ENCODE measurements around the gene CACNA1C. TPM values are rescaled to one million over a fixed set of nuclear protein-coding genes. Genes with fewer than 3 reads are reported as not detected.
"Not testable (repeated sequence)": the region's sequence is repeated elsewhere in the genome, so short reads cannot be mapped to it uniquely, and the experiment has no call there.

The CACNA1C gene
- polyA plus RNA-seq, 4 donors, result 0.67 to 2.5 (median 2.0) TPM

DNA sequence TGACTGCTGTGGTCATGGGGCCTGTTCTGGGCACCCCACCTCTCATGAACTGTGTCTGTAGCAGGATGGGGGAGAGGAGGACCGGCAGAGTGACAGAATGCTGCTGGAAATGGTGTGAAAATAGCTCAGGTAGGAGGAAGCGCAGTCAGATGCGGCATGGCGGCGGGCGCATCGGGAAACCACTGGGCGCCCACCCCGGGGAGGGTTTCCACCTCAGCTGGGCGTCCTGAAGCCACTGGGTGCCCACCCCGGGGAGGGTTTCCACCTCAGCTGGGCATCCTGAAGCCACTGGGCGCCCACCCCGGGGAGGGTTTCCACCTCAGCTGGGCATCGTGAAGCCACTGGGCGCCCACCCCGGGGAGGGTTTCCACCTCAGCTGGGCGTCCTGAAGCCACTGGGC lies 52.6 kb downstream of the CACNA1C start:
- not testable (repeated sequence) for H3K36me3 ChIP-seq (ENCODE audit: control insufficient read depth in 3 of 3, insufficient read depth in 2 of 3, low read depth in 1 of 3, low read length in 3 of 3); H3K4me1 ChIP-seq (ENCODE audit: control insufficient read depth in 3 of 3, insufficient read depth in 2 of 3, low read depth in 1 of 3, low read length in 2 of 3); H3K27ac ChIP-seq (ENCODE audit: low read depth in 1 of 3, low read length in 2 of 3); H3K9me3 ChIP-seq (ENCODE audit: control insufficient read depth in 2 of 2, insufficient read depth in 1 of 2, low read depth in 1 of 2, low read length in 1 of 2); FAIRE-seq; H3K4me3 ChIP-seq (ENCODE audit: low read depth in 1 of 3, low read length in 3 of 3); DNase-seq; H3K27me3 ChIP-seq (ENCODE audit: control insufficient read depth in 3 of 3, insufficient read depth in 3 of 3, low read length in 3 of 3)
- 94 to 96% (median 95%) methylated on average over 15 to 17 of the region's 17 CpGs for WGBS, 3 donors

DNA sequence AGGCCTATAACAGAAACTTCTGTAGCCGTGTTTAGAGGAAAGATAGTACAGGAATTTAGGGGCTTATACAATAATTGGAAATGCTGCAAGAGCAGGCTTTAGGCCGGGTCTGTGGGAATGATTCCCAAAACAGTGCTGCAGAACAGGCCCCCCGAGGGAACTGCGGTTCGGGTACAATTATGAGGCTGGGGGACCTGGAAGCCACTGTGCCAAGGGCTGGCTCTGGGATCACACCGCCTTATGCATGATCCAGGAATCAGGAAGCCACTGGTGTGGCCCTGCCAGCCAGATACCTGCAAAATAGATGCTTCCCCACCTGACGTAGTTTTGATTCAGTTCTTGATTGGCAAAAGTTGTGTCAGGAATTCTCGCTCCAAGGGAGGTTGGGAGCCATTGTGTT lies 55.4 kb downstream of the CACNA1C start:
- Histone ChIP-seq H3K27me3 (ENCODE audit: control insufficient read depth in 3 of 3, insufficient read depth in 3 of 3, low read length in 3 of 3) (no peaks in the 10 kb centered on the region), H3K27ac (ENCODE audit: low read depth in 1 of 3, low read length in 2 of 3) (no peak overlapping the region), H3K4me3 (ENCODE audit: low read depth in 1 of 3, low read length in 3 of 3) (no peak overlapping the region), H3K4me1 (ENCODE audit: control insufficient read depth in 3 of 3, insufficient read depth in 2 of 3, low read depth in 1 of 3, low read length in 2 of 3) (peaks cover 0 to 12% (median 0%) of the 10 kb centered on the region in 3 donors), H3K9me3 (ENCODE audit: control insufficient read depth in 2 of 2, insufficient read depth in 1 of 2, low read depth in 1 of 2, low read length in 1 of 2) (no peaks in the 10 kb centered on the region), H3K36me3 (ENCODE audit: control insufficient read depth in 3 of 3, insufficient read depth in 2 of 3, low read depth in 1 of 3, low read length in 3 of 3) (no peaks in the 10 kb centered on the region)
- DNase-seq (no peak), FAIRE-seq (no peak)
- 90 to 95% (median 93%) methylated on average over 8 of the region's 8 CpGs for WGBS, 3 donors

DNA sequence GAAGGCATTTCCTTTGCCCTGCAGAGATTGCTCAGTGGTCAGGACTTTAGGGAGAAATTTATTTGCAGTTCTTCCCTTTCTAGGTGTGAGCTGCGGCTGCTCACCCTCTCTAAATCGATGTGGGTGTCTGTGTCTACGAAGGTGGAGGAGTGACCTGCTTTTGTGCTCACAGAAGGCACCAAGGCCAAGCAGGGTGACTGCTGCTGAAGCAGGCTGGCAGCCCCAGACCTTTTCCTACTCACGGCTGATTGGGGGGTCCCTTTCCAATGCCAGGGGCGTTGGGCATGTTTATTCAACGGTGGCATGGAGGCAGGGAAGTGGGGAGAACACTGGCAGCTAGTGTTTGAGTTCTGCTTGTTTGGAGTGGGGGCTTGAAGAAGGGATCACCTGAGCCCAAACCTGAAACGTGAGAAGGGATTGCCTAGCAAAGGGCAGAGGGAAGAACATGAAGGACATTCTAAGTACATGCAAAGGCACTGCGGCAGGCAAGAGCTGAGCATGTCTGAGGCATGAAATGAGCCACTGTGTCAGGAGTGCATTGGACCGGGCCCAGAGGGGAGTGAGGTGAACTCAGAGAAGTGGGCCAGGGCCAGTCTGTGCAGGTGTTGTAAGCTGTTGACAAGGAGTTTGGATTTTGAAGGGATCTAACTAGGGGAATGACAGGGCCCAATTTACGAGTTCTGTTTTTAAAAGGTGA lies 56.3 kb downstream of the CACNA1C start:
- no peaks in the 10 kb centered on the region for H3K36me3 ChIP-seq (ENCODE audit: control insufficient read depth in 3 of 3, insufficient read depth in 2 of 3, low read depth in 1 of 3, low read length in 3 of 3)
- H3K27me3 ChIP-seq (ENCODE audit: control insufficient read depth in 3 of 3, insufficient read depth in 3 of 3, low read length in 3 of 3), result no peaks in the 10 kb centered on the region
- no peak overlapping the region for H3K4me3 ChIP-seq (ENCODE audit: low read depth in 1 of 3, low read length in 3 of 3)
- no peak overlapping the region for H3K27ac ChIP-seq (ENCODE audit: low read depth in 1 of 3, low read length in 2 of 3)
- 80 to 85% (median 81%) methylated on average over 10 of the region's 10 CpGs for WGBS, 3 donors
- no peak for DNase-seq
- FAIRE-seq, result no peak
- H3K9me3 ChIP-seq (ENCODE audit: control insufficient read depth in 2 of 2, insufficient read depth in 1 of 2, low read depth in 1 of 2, low read length in 1 of 2), result no peaks in the 10 kb centered on the region
- H3K4me1 ChIP-seq (ENCODE audit: control insufficient read depth in 3 of 3, insufficient read depth in 2 of 3, low read depth in 1 of 3, low read length in 2 of 3), result peaks cover 0 to 12% (median 0%) of the 10 kb centered on the region in 3 donors

DNA sequence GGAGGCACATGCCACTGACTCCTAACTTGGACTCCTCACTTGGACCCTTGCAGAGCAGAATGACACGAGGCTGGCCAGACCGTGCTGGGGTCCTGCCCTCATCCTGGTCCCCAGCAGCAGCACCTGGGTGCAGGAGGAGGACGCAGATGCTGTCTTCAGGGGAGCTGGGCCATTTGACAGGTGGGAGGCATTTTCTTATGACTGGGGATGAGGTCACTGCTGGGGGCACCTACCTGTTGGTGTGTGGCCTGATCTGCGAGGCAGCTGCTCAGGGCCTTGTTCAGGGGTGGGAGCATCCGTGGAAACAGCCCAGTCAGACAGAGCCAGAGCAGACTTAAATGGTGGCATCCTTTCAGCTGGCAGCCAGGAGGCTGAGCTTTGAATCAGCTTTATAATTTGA lies 57.3 kb downstream of the CACNA1C start:
- no peak overlapping the region for H3K27ac ChIP-seq (ENCODE audit: low read depth in 1 of 3, low read length in 2 of 3)
- no peaks in the 10 kb centered on the region for H3K36me3 ChIP-seq (ENCODE audit: control insufficient read depth in 3 of 3, insufficient read depth in 2 of 3, low read depth in 1 of 3, low read length in 3 of 3)
- H3K27me3 ChIP-seq (ENCODE audit: control insufficient read depth in 3 of 3, insufficient read depth in 3 of 3, low read length in 3 of 3), result no peaks in the 10 kb centered on the region
- H3K4me3 ChIP-seq (ENCODE audit: low read depth in 1 of 3, low read length in 3 of 3), result no peak overlapping the region
- DNase-seq (no peak), FAIRE-seq (no peak)
- 79 to 90% (median 88%) methylated on average over 5 of the region's 5 CpGs for WGBS, 3 donors
- no peaks in the 10 kb centered on the region for H3K9me3 ChIP-seq (ENCODE audit: control insufficient read depth in 2 of 2, insufficient read depth in 1 of 2, low read depth in 1 of 2, low read length in 1 of 2)
- peaks cover 0 to 12% (median 0%) of the 10 kb centered on the region in 3 donors for H3K4me1 ChIP-seq (ENCODE audit: control insufficient read depth in 3 of 3, insufficient read depth in 2 of 3, low read depth in 1 of 3, low read length in 2 of 3)

DNA sequence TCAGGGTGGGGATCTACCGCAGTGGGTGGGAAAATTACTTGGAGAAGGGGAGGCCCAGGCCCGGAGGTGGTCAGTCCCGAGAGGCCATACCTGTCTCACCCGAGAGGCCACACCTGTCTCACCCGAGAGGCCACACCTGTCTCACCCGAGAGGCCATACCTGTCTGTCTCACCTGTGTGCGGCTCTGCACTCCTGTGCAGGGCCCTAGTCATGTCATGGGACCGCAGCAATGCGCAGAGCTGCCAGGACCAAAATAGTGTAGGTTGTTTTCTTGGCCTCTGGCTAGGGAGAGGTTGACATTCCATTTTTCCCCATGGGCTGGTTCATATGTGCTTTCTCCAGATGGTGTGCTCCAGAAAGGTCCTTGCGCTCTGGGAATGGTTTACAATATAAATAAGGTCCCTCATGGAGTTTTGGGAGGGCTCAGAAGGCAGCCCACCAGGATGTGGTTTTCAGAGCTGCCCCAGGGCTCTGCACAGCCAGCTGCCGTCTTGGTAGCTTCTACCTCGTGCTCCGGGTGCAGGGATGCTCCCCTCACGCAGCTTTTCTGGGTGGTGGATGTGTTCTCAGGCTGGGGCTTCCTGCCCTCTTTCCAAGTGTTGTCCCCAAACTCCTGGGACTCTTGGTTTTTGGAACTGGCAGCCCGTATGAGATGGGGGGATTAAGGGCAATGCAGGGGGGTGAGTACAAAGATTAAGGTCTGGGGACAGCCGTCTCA lies 58.2 kb downstream of the CACNA1C start:
- H3K4me1 ChIP-seq (ENCODE audit: control insufficient read depth in 3 of 3, insufficient read depth in 2 of 3, low read depth in 1 of 3, low read length in 2 of 3), result peaks cover 0 to 12% (median 0%) of the 10 kb centered on the region in 3 donors
- peak in 1 of 2 donors; percentile 33 for DNase-seq
- H3K9me3 ChIP-seq (ENCODE audit: control insufficient read depth in 2 of 2, insufficient read depth in 1 of 2, low read depth in 1 of 2, low read length in 1 of 2), result no peaks in the 10 kb centered on the region
- peak overlapping the region in 1 of 3 donors; percentile 5 for H3K27ac ChIP-seq (ENCODE audit: low read depth in 1 of 3, low read length in 2 of 3)
- H3K36me3 ChIP-seq (ENCODE audit: control insufficient read depth in 3 of 3, insufficient read depth in 2 of 3, low read depth in 1 of 3, low read length in 3 of 3), result peaks cover 0 to 5% (median 0%) of the 10 kb centered on the region in 3 donors
- no peak overlapping the region for H3K4me3 ChIP-seq (ENCODE audit: low read depth in 1 of 3, low read length in 3 of 3)
- no peaks in the 10 kb centered on the region for H3K27me3 ChIP-seq (ENCODE audit: control insufficient read depth in 3 of 3, insufficient read depth in 3 of 3, low read length in 3 of 3)
- no peak for FAIRE-seq
- 65 to 81% (median 73%) methylated on average over 16 of the region's 16 CpGs for WGBS, 3 donors

DNA sequence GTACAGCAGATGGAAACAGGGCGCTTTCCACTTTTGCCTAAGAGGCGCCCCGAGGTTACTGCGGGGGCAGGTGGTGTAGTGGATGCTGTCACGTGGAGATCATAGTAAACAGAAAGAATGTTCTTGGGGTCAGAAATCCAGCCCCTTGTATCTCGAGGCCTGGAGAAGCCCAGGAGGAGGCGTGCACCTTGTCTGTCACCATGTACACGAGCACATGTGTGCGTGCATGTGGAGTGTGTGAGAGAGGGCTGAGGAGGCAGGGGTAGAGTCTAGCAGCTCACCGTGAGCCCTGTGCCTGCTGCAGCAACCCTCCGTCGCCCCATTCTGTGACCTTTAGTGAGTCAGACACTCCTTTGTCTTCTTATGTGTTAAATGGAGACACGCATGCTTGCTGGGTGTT lies 59.0 kb downstream of the CACNA1C start:
- Histone ChIP-seq H3K27ac (ENCODE audit: low read depth in 1 of 3, low read length in 2 of 3) (no peak overlapping the region), H3K9me3 (ENCODE audit: control insufficient read depth in 2 of 2, insufficient read depth in 1 of 2, low read depth in 1 of 2, low read length in 1 of 2) (no peaks in the 10 kb centered on the region), H3K4me3 (ENCODE audit: low read depth in 1 of 3, low read length in 3 of 3) (no peak overlapping the region), H3K36me3 (ENCODE audit: control insufficient read depth in 3 of 3, insufficient read depth in 2 of 3, low read depth in 1 of 3, low read length in 3 of 3) (peaks cover 0 to 5% (median 0%) of the 10 kb centered on the region in 3 donors), H3K27me3 (ENCODE audit: control insufficient read depth in 3 of 3, insufficient read depth in 3 of 3, low read length in 3 of 3) (no peaks in the 10 kb centered on the region), H3K4me1 (ENCODE audit: control insufficient read depth in 3 of 3, insufficient read depth in 2 of 3, low read depth in 1 of 3, low read length in 2 of 3) (peaks cover 0 to 12% (median 0%) of the 10 kb centered on the region in 3 donors)
- WGBS, 3 donors, result 77 to 80% (median 79%) methylated on average over 13 of the region's 13 CpGs
- FAIRE-seq (no peak), DNase-seq (peak in 1 of 2 donors; percentile 55)

DNA sequence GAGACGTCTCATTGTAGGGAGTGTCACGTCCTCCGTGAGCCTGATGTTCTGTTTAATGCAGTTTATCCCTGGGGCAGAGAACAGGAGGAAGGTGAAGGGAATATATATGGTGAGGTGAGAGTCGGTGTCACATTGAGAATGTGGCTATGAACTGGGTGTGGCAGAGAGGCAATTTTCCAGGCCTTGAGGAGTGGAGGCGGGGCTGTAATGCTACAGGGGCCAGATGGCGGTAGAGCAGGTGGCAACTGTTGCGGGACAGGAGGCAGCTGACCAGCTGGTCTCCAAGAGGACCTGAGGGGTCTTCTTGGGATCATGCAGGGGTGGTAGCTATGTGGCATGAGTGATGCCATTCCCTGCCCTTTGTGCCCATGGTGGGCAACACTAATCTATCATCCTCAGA lies 59.6 kb downstream of the CACNA1C start:
- H3K36me3 ChIP-seq (ENCODE audit: control insufficient read depth in 3 of 3, insufficient read depth in 2 of 3, low read depth in 1 of 3, low read length in 3 of 3), result peaks cover 0 to 7% (median 0%) of the 10 kb centered on the region in 3 donors
- DNase-seq (peak; percentile 37 to 45), FAIRE-seq (no peak)
- H3K27me3 ChIP-seq (ENCODE audit: control insufficient read depth in 3 of 3, insufficient read depth in 3 of 3, low read length in 3 of 3), result no peaks in the 10 kb centered on the region
- H3K4me1 ChIP-seq (ENCODE audit: control insufficient read depth in 3 of 3, insufficient read depth in 2 of 3, low read depth in 1 of 3, low read length in 2 of 3), result peaks cover 0 to 12% (median 0%) of the 10 kb centered on the region in 3 donors
- H3K27ac ChIP-seq (ENCODE audit: low read depth in 1 of 3, low read length in 2 of 3), result no peak overlapping the region
- no peaks in the 10 kb centered on the region for H3K9me3 ChIP-seq (ENCODE audit: control insufficient read depth in 2 of 2, insufficient read depth in 1 of 2, low read depth in 1 of 2, low read length in 1 of 2)
- no peak overlapping the region for H3K4me3 ChIP-seq (ENCODE audit: low read depth in 1 of 3, low read length in 3 of 3)
- 38 to 80% (median 60%) methylated on average over 7 of the region's 7 CpGs for WGBS, 3 donors

DNA sequence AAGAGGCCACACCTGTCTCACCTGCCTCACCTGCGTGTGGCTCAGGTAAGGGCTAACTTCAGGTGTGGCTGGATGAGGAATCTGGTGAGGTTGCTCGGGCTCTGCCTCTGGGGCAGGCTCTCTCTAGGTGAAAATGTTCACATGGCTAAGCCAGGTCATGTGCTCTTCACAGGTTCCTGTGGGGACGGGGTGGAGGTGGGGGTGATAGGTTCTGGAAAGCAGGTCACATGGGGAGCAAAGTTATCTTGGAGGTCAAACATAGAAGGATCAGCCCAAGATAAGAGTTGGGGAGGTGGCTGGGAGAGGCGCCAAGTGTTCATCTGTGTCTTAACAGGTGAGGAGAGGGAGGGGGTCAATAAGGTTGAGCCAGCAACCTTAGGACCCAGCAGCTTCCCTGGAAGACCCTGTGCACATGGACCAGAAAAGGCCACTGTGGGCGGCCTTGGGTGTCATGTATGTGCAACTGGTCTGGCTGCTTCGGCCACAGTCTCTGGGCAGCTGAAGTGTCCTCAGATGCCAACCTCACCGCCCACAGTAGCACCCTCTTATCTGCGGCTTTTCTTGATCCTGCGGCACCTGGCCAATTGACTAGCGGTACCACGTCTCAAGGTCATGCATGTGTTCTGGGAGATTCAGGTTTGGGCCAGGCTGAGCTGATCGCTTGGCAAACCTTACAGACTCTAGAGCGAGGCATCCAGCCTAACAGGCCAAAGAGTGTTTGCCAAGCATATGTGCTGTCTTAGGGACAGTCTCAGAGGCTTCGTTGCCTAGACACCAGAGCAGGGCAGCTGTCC lies 60.5 kb downstream of the CACNA1C start:
- no peak overlapping the region for H3K4me3 ChIP-seq (ENCODE audit: low read depth in 1 of 3, low read length in 3 of 3)
- no peaks in the 10 kb centered on the region for H3K9me3 ChIP-seq (ENCODE audit: control insufficient read depth in 2 of 2, insufficient read depth in 1 of 2, low read depth in 1 of 2, low read length in 1 of 2)
- no peaks in the 10 kb centered on the region for H3K27me3 ChIP-seq (ENCODE audit: control insufficient read depth in 3 of 3, insufficient read depth in 3 of 3, low read length in 3 of 3)
- 33 to 79% (median 42%) methylated on average over 14 of the region's 14 CpGs for WGBS, 3 donors
- peak; percentile 39 to 47 for DNase-seq
- no peak for FAIRE-seq
- H3K27ac ChIP-seq (ENCODE audit: low read depth in 1 of 3, low read length in 2 of 3), result no peak overlapping the region
- H3K4me1 ChIP-seq (ENCODE audit: control insufficient read depth in 3 of 3, insufficient read depth in 2 of 3, low read depth in 1 of 3, low read length in 2 of 3), result peaks cover 0 to 12% (median 0%) of the 10 kb centered on the region in 3 donors
- H3K36me3 ChIP-seq (ENCODE audit: control insufficient read depth in 3 of 3, insufficient read depth in 2 of 3, low read depth in 1 of 3, low read length in 3 of 3), result peaks cover 0 to 12% (median 0%) of the 10 kb centered on the region in 3 donors
